ENCODE results near the gene RAD51C. TPM values are rescaled to one million over a fixed set of nuclear protein-coding genes. Genes with fewer than 3 reads are reported as not detected.
"Not testable (repeated sequence)": the region's sequence is repeated elsewhere in the genome, so short reads cannot be mapped to it uniquely, and the experiment has no call there.

The RAD51C gene
- total and polyA plus RNA-seq, 2 donors = 26.7 to 33.7 TPM

- 75% methylated on average over 5 of the region's 5 CpGs for WGBS
- no peak overlapping the region for H3K27ac ChIP-seq (ENCODE audit: low read depth)
Measured at GRCh38 chr17:58764373-58764772, 72.0 kb downstream of the RAD51C start.

DNA sequence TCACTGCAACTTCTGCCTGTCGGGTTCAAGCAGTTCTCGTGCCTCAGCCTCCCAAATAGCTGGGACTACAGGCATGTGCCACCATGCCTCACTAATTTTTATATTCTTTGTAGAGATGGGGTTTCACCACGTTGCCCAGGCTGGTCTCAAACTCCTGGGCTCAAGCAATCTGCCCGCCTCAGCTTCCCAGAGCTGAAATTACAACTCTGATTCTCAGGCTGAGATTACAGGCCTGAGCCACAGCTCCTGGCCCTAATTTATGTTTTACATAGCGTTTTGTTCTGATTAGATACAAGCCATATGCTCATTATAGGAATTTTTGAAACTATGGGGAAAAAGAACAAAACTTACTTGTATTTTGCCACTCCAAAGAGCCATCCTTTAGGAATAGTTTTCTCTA lies 86.1 kb downstream of the RAD51C start:
- not testable (repeated sequence) for H3K4me3 ChIP-seq (ENCODE audit: low read depth, low read length); H3K4me1 ChIP-seq (ENCODE audit: insufficient read depth); H3K27ac ChIP-seq (ENCODE audit: low read depth); H3K36me3 ChIP-seq (ENCODE audit: insufficient read depth); DNase-seq (ENCODE audit: extremely low spot score)
- 67% methylated on average over 5 of the region's 5 CpGs for WGBS

More at GRCh38 chr17:58764373-58764772, 72.0 kb downstream of the RAD51C start:
- H3K4me1 ChIP-seq (ENCODE audit: insufficient read depth) = no peaks in the 10 kb centered on the region
- no peak for DNase-seq (ENCODE audit: extremely low spot score)
- H3K4me3 ChIP-seq (ENCODE audit: low read depth, low read length) = no peak overlapping the region
- no peaks in the 10 kb centered on the region for H3K36me3 ChIP-seq (ENCODE audit: insufficient read depth)

GRCh38 chr17:58779446-58779845 lies 87.0 kb downstream of the RAD51C start:
- DNase-seq (ENCODE audit: extremely low spot score) = no peak
- H3K36me3 ChIP-seq (ENCODE audit: insufficient read depth) = no peaks in the 10 kb centered on the region
- 58% methylated on average over 1 of the region's 1 CpG for WGBS
- H3K4me3 ChIP-seq (ENCODE audit: low read depth, low read length) = no peak overlapping the region
- no peak overlapping the region for H3K27ac ChIP-seq (ENCODE audit: low read depth)
- H3K4me1 ChIP-seq (ENCODE audit: insufficient read depth) = no peaks in the 10 kb centered on the region

GRCh38 chr17:58783380-58783779 lies 91.0 kb downstream of the RAD51C start:
- no peaks in the 10 kb centered on the region for H3K36me3 ChIP-seq (ENCODE audit: insufficient read depth)
- no peak overlapping the region for H3K27ac ChIP-seq (ENCODE audit: low read depth)
- WGBS = 56% methylated on average over 4 of the region's 4 CpGs

DNA sequence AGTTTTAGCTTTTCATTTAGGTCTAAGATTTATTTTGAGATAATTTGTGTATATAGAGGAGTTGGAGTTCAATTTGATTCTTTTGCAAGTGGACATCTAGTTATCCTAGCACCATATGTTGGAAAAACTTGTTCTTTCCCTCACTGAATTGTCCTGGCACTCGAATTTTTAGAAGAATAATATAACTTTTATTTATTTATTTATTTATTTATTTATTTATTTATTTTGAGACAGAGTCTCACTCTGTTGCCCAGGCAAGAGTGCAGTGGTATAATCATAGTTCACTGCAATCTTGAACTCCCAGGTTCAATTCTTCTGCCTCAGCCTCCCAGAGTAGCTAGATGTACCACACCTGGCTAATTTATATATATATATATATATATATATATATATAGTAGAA lies 92.7 kb downstream of the RAD51C start:
- DNase-seq (ENCODE audit: extremely low spot score) = no peak
- H3K4me3 ChIP-seq (ENCODE audit: low read depth, low read length) = no peak overlapping the region
- no peak overlapping the region for H3K27ac ChIP-seq (ENCODE audit: low read depth)
- H3K4me1 ChIP-seq (ENCODE audit: insufficient read depth) = no peaks in the 10 kb centered on the region
- WGBS = 63% methylated on average over 1 of the region's 1 CpG
- H3K36me3 ChIP-seq (ENCODE audit: insufficient read depth) = no peaks in the 10 kb centered on the region

More at GRCh38 chr17:58783380-58783779, 91.0 kb downstream of the RAD51C start:
- Histone ChIP-seq H3K4me1 (ENCODE audit: insufficient read depth) (no peaks in the 10 kb centered on the region), H3K4me3 (ENCODE audit: low read depth, low read length) (no peak overlapping the region)
- DNase-seq (ENCODE audit: extremely low spot score) = no peak

Small RNA genes within 50 kb of the gene (small RNA-seq; reads per million reads assigned to genes)
- not detected for gene AC011195.1
- gene AC025521.1 = not detected
- gene RF00017 = not detected
- 0.30 reads per million, percentile 9 among the genes with 10 or more reads in this experiment for gene RNU1-108P
- not detected for gene RNU1-52P
- gene RNU1-85P = 0.12 reads per million

Other genes starting within 250 kb of the RAD51C start
- 0.26 TPM for gene HSF5, start 204.2 kb upstream of the RAD51C start, total RNA-seq
- gene HSF5, start 204.2 kb upstream of the RAD51C start, polyA plus RNA-seq = 0.03 TPM
- gene MTMR4, start 178.0 kb upstream of the RAD51C start, total RNA-seq = 41.1 TPM
- 14.5 TPM for gene MTMR4, start 178.0 kb upstream of the RAD51C start, polyA plus RNA-seq
- gene TEX14, start 557 bp upstream of the RAD51C start, total RNA-seq = 0.11 TPM
- 0.09 TPM for gene TEX14, start 557 bp upstream of the RAD51C start, polyA plus RNA-seq
- 1.3 TPM for gene PPM1E, start 63.3 kb downstream of the RAD51C start, total RNA-seq
- gene PPM1E, start 63.3 kb downstream of the RAD51C start, polyA plus RNA-seq = 0.25 TPM

Data from urinary bladder (tissue), 4 donors.